ENCODE data around the gene MOB3A. TPM values are rescaled to one million over a fixed set of nuclear protein-coding genes. Genes with fewer than 3 reads are reported as not detected.

Gene MOB3A
- total and polyA plus RNA-seq, 7 experiments from 2014 or later: 49.5 to 269 (median 114) TPM

DNA sequence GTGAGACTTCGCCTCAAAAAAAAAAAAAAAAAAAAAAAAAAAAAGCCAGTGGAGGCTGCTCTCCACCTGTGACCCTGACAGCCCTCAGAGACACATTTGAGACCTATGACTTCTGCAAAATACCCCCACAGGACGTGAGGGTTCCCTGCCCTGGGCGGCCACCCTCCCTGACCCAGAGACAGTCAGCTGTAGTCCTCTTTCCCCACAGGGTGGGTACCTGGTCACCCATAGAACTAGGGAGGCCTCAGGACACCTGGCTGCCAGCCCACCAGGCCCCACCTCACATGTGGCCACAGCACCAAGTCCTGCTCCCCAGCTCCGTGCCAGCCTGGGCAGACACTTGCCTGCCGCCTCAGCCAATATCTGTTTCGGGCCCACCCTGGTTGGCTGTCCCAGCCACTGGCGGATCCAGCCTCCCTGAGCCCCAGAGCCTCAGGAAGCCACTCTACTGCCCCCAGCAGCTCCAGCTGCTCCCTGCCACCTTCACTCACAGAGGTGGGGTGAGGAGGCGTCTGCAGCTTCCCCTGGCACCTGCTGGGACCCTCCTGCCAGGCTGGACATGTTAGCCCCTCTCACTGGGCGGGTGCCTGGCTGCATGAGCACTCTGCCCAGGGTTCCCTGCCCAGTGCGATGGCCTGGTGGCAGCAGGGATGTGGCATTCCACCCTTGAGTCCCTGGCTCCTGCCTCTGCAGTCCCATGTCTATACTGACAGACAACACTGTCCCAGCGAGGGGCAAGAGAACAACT lies 52.0 kb downstream of the MOB3A start:
- Histone ChIP-seq H3K4me1 (ENCODE audit: control insufficient read depth in 2 of 2, insufficient read depth in 2 of 2, low read length in 2 of 2) (peaks cover 43 to 71% of the 10 kb centered on the region in 2 donors), H3K27me3 (ENCODE audit: control insufficient read depth in 2 of 2, insufficient read depth in 2 of 2, low read length in 2 of 2) (no peaks in the 10 kb centered on the region), H3K27ac (ENCODE audit: low read depth, low read length) (peak overlapping the region; percentile 97), H3K36me3 (ENCODE audit: control insufficient read depth in 2 of 3, insufficient read depth in 3 of 3, low read length in 3 of 3) (peaks cover 0 to 86% (median 39%) of the 10 kb centered on the region in 3 experiments), H3K9me3 (ENCODE audit: control insufficient read depth in 2 of 3, low read length in 3 of 3) (no peaks in the 10 kb centered on the region), H3K4me3 (ENCODE audit: low read length) (no peak overlapping the region)
- no peaks in the 10 kb centered on the region for H3K9me3 Mint-ChIP-seq
- H3K27me3 Mint-ChIP-seq: no peaks in the 10 kb centered on the region
- DNase-seq: peak in 2 of 9 donors; percentile 34 to 36
- H3K27ac Mint-ChIP-seq: peak overlapping the region; percentile 6 to 96 (median 92)
- peaks cover 4 to 52% (median 25%) of the 10 kb centered on the region in 7 donors for H3K4me1 Mint-ChIP-seq
- ATAC-seq: no peak
- peak overlapping the region in 5 of 10 donors; percentile 9 to 76 (median 21) for H3K4me3 Mint-ChIP-seq
- ChIA-PET POLR2A (interaction anchor here (0.6 to 6.5 kb wide), 9 partner anchors 8 to 459 kb away, joined by 3 to 42 read pairs (median 5); partner anchors contain the start of gene MKNK2), CTCF (no interaction called here)
- H3K36me3 Mint-ChIP-seq: peaks cover 0 to 10% (median 0%) of the 10 kb centered on the region in 5 donors
- intact Hi-C loops (cut with micrococcal nuclease): no loop called here

DNA sequence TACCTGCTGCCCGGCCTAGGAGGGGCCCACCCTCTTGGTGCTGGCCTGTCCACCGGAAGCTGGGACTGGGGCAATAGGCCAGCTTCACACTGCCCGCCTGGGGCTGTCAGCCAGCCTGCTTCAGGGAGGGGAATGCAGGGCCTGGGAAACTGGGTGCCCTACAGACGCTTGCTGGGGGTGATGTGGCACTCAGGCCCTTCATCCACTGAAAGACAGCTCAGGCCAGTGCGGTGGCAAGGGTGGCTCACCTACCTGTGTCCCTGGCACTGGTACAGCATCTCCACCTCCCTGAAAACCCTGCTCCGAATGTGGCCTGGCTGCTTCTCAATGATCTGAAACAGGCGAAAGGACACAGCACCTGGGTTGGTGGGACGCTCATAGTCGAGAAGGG lies 52.9 kb downstream of the MOB3A start:
- no peak for DNase-seq
- no peaks in the 10 kb centered on the region for H3K27me3 ChIP-seq (ENCODE audit: control insufficient read depth in 2 of 2, insufficient read depth in 2 of 2, low read length in 2 of 2)
- Mint-ChIP-seq H3K4me1 (peaks cover 4 to 44% (median 23%) of the 10 kb centered on the region in 7 donors), H3K4me3 (peak overlapping the region; percentile 36 to 79 (median 59)), H3K36me3 (peaks cover 0 to 11% (median 0%) of the 10 kb centered on the region in 5 donors), H3K27me3 (no peaks in the 10 kb centered on the region), H3K9me3 (no peaks in the 10 kb centered on the region), H3K27ac (peak overlapping the region; percentile 76 to 96 (median 92))
- no peaks in the 10 kb centered on the region for H3K9me3 ChIP-seq (ENCODE audit: control insufficient read depth in 2 of 3, low read length in 3 of 3)
- POLR2A ChIA-PET: interaction anchor here (0.7 to 6.5 kb wide), 13 partner anchors 8 to 108 kb away, joined by 3 to 42 read pairs (median 6); partner anchors contain the start of genes AP3D1, IZUMO4 and MKNK2
- peaks cover 34 to 62% of the 10 kb centered on the region in 2 donors for H3K4me1 ChIP-seq (ENCODE audit: control insufficient read depth in 2 of 2, insufficient read depth in 2 of 2, low read length in 2 of 2)
- peaks cover 0 to 86% (median 39%) of the 10 kb centered on the region in 3 experiments for H3K36me3 ChIP-seq (ENCODE audit: control insufficient read depth in 2 of 3, insufficient read depth in 3 of 3, low read length in 3 of 3)
- ATAC-seq: no peak
- intact Hi-C loops (cut with micrococcal nuclease): no loop called here
- peak overlapping the region; percentile 97 for H3K27ac ChIP-seq (ENCODE audit: low read depth, low read length)
- no peak overlapping the region for H3K4me3 ChIP-seq (ENCODE audit: low read length)
- CTCF ChIA-PET: interaction anchor here (0.8 kb wide), 1 partner anchor 774 kb away, joined by 3 read pairs; the partner anchor contains the start of gene CIRBP

DNA sequence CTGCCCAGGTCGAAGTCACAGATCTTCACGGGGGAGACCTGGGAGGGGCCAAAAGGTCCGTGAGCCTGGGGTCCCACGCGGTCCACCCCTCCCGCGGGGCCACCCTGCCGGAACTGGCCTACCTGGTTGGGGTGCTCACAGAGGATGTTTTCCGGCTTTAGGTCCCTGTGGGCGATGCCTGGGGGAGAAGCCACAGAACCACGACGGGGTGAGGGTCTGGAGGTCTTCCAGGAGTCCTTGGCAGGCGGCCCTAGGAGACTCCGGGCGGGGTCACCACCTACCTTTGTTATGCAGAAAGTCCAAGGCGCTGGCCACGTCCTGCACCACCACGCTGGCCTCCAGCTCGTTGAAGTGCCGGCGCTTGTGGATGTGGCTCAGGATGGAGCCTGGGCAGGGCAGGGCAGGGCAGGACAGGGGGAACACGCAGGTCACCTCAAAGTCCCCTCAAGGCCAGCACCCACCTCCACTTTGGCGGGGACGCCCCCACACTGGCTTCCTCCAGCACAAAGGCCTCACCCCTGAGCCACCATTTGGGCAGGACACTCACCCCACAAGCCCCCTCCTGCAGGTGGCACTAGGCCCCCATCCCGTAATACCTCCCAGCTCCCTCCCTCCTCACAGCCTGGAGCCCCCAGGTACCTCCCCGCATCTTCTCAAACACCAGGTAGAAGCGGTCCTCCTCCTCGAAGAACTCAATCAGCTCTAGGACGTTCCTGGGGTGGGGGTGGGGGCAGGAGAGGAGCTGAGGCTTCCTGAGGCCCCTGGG lies 53.5 kb downstream of the MOB3A start:
- Mint-ChIP-seq H3K36me3 (peaks cover 0 to 11% (median 0%) of the 10 kb centered on the region in 5 donors), H3K27ac (peak overlapping the region; percentile 76 to 96 (median 92)), H3K27me3 (no peaks in the 10 kb centered on the region), H3K9me3 (no peaks in the 10 kb centered on the region), H3K4me1 (peaks cover 4 to 40% (median 23%) of the 10 kb centered on the region in 7 donors), H3K4me3 (peak overlapping the region; percentile 5 to 79 (median 58))
- DNase-seq (peak in 1 of 9 donors; percentile 30), ATAC-seq (no peak)
- H3K4me3 ChIP-seq (ENCODE audit: low read length): peak overlapping the region; percentile 64
- POLR2A ChIA-PET: interaction anchor here (0.6 to 6.5 kb wide), 23 partner anchors 7 to 433 kb away, joined by 3 to 42 read pairs (median 5); partner anchors contain the start of genes AP3D1, GADD45B, IZUMO4 and MKNK2
- peak overlapping the region; percentile 97 for H3K27ac ChIP-seq (ENCODE audit: low read depth, low read length)
- H3K9me3 ChIP-seq (ENCODE audit: control insufficient read depth in 2 of 3, low read length in 3 of 3): no peaks in the 10 kb centered on the region
- peaks cover 0 to 86% (median 33%) of the 10 kb centered on the region in 3 experiments for H3K36me3 ChIP-seq (ENCODE audit: control insufficient read depth in 2 of 3, insufficient read depth in 3 of 3, low read length in 3 of 3)
- CTCF ChIA-PET: interaction anchor here (0.8 to 0.9 kb wide), 2 partner anchors 15 to 773 kb away, joined by 3 read pairs; partner anchors contain the start of gene CIRBP
- intact Hi-C loops (cut with micrococcal nuclease): loop anchor here (1.0 kb wide), 6 partner anchors 9 to 54 kb away; partner anchors contain the start of genes MKNK2 (in 2 of the 2), IZUMO4 (in 1 of the 2) and MOB3A (in 1 of the 2)
- no peaks in the 10 kb centered on the region for H3K27me3 ChIP-seq (ENCODE audit: control insufficient read depth in 2 of 2, insufficient read depth in 2 of 2, low read length in 2 of 2)
- H3K4me1 ChIP-seq (ENCODE audit: control insufficient read depth in 2 of 2, insufficient read depth in 2 of 2, low read length in 2 of 2): peaks cover 28 to 56% of the 10 kb centered on the region in 2 donors

DNA sequence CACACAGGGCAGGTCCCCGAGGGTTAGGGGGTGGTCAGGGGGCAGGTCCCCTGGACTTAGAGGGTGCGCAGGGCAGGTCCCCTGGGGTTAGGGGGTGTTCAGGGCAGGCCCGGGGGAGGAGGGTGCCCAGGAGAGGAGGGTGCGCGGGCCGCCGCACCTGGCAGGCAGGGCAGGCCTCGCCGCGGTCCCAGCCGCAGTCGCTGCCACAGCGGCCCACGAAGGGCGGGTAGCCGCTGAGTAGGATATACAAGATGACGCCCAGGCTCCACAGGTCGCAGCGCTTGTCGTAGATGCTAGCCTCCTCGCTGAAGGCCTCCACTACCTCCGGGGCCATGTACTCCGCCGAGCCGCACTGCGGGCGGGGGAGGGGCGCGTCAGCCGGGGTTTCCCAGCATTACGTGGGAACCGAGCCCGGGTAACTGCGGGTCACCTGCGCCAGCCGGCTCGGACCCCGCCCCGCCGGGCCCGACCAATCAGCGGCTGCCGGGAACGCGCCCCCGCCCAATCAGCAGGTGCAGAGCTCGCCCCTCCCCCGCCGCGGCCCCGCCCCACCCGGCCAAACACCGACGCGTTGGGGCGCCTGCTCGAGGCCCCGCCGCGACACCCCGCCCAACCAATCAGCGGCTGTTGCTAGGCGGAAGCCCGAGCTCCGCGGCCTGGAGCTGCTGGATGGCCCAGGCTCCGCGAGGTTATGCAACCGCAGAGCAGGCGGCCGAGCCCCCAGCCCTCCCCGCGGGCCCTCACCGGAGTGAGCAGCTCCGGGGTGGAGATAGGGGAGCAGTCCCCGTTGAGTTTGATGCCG lies 54.2 kb downstream of the MOB3A start:
- ChIA-PET CTCF (interaction anchor here (0.9 kb wide), 1 partner anchor 15 kb away, joined by 3 read pairs; no protein-coding TSS in a partner anchor), POLR2A (interaction anchor here (0.6 to 6.5 kb wide), 20 partner anchors 8 to 434 kb away, joined by 3 to 42 read pairs (median 5); partner anchors contain the start of genes AP3D1, GADD45B, IZUMO4 and MKNK2)
- H3K36me3 ChIP-seq (ENCODE audit: control insufficient read depth in 2 of 3, insufficient read depth in 3 of 3, low read length in 3 of 3): peaks cover 0 to 82% (median 32%) of the 10 kb centered on the region in 3 experiments
- no peaks in the 10 kb centered on the region for H3K9me3 Mint-ChIP-seq
- H3K27ac Mint-ChIP-seq: peak overlapping the region; percentile 69 to 96 (median 92)
- peaks cover 26 to 48% of the 10 kb centered on the region in 2 donors for H3K4me1 ChIP-seq (ENCODE audit: control insufficient read depth in 2 of 2, insufficient read depth in 2 of 2, low read length in 2 of 2)
- H3K4me3 ChIP-seq (ENCODE audit: low read length): peak overlapping the region; percentile 66
- ATAC-seq: peak; percentile 91
- H3K4me3 Mint-ChIP-seq: peak overlapping the region in 9 of 10 donors; percentile 27 to 79 (median 61)
- no peaks in the 10 kb centered on the region for H3K9me3 ChIP-seq (ENCODE audit: control insufficient read depth in 2 of 3, low read length in 3 of 3)
- H3K27me3 ChIP-seq (ENCODE audit: control insufficient read depth in 2 of 2, insufficient read depth in 2 of 2, low read length in 2 of 2): no peaks in the 10 kb centered on the region
- peaks cover 0 to 11% (median 0%) of the 10 kb centered on the region in 5 donors for H3K36me3 Mint-ChIP-seq
- intact Hi-C loops (cut with micrococcal nuclease): loop anchor here (1.0 kb wide), 6 partner anchors 9 to 54 kb away; partner anchors contain the start of genes MKNK2 (in 2 of the 2), IZUMO4 (in 1 of the 2) and MOB3A (in 1 of the 2)
- DNase-seq: peak; percentile 98 to 100 (median 99)
- no peaks in the 10 kb centered on the region for H3K27me3 Mint-ChIP-seq
- peaks cover 4 to 36% (median 23%) of the 10 kb centered on the region in 7 donors for H3K4me1 Mint-ChIP-seq
- H3K27ac ChIP-seq (ENCODE audit: low read depth, low read length): peak overlapping the region; percentile 97

DNA sequence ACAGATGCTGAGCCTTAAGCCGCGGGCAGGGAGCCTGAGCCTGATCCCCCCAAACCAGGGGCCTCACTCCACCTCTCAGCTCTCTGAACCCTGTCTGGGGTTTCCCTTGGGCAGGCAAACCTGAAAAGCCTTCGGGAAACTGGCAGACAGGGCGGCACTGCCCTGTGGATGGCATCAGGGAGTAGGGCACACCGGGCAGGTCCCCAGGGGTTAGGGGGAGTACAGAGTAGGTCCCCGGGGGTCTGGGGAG lies 54.8 kb downstream of the MOB3A start:
- Histone ChIP-seq H3K27me3 (ENCODE audit: control insufficient read depth in 2 of 2, insufficient read depth in 2 of 2, low read length in 2 of 2) (no peaks in the 10 kb centered on the region), H3K4me1 (ENCODE audit: control insufficient read depth in 2 of 2, insufficient read depth in 2 of 2, low read length in 2 of 2) (peaks cover 22 to 45% of the 10 kb centered on the region in 2 donors), H3K4me3 (ENCODE audit: low read length) (peak overlapping the region; percentile 66), H3K36me3 (ENCODE audit: control insufficient read depth in 2 of 3, insufficient read depth in 3 of 3, low read length in 3 of 3) (peaks cover 0 to 77% (median 30%) of the 10 kb centered on the region in 3 experiments), H3K27ac (ENCODE audit: low read depth, low read length) (peak overlapping the region; percentile 97), H3K9me3 (ENCODE audit: control insufficient read depth in 2 of 3, low read length in 3 of 3) (no peaks in the 10 kb centered on the region)
- peak overlapping the region in 8 of 10 donors; percentile 25 to 76 (median 58) for H3K4me3 Mint-ChIP-seq
- DNase-seq (no peak), ATAC-seq (no peak)
- H3K27me3 Mint-ChIP-seq: no peaks in the 10 kb centered on the region
- CTCF ChIA-PET: no interaction called here
- peaks cover 0 to 11% (median 0%) of the 10 kb centered on the region in 5 donors for H3K36me3 Mint-ChIP-seq
- POLR2A ChIA-PET: interaction anchor here (0.7 to 6.5 kb wide), 8 partner anchors 8 to 54 kb away, joined by 3 to 42 read pairs (median 16); partner anchors contain the start of gene MKNK2
- H3K9me3 Mint-ChIP-seq: no peaks in the 10 kb centered on the region
- peak overlapping the region; percentile 69 to 96 (median 89) for H3K27ac Mint-ChIP-seq
- H3K4me1 Mint-ChIP-seq: peaks cover 4 to 32% (median 23%) of the 10 kb centered on the region in 7 donors
- intact Hi-C loops (cut with micrococcal nuclease): no loop called here
